ENCODE data around the gene TAS1R3. TPM values are rescaled to one million over a fixed set of nuclear protein-coding genes. Genes with fewer than 3 reads are reported as not detected.

TAS1R3 gene
- total and polyA plus RNA-seq, 4 donors, result 0.19 to 0.36 (median 0.33) TPM; not detected in 1

- H3K27me3 ChIP-seq (ENCODE audit: control insufficient read depth in 4 of 4, insufficient read depth in 4 of 4, low read length in 3 of 4), result no peaks in the 10 kb centered on the region
- TF ChIP-seq EGR1 (IDR thresholded peaks at IDR 0.05; ENCODE audit: low read depth in 2 of 2) (no peak), NR2F2 (IDR thresholded peaks at IDR 0.05) (no peak), TAF1 (conservative IDR thresholded peaks at IDR 0.05) (no peak), ATF3 (IDR thresholded peaks at IDR 0.05) (no peak), MAX (IDR thresholded peaks at IDR 0.05) (no peak), RAD21 (IDR thresholded peaks at IDR 0.05) (no peak), HNF4G (IDR thresholded peaks at IDR 0.05) (no peak), FOXA1 (IDR thresholded peaks at IDR 0.05) (no peak), FOXA2 (IDR thresholded peaks at IDR 0.05) (no peak), RXRA (IDR thresholded peaks at IDR 0.05) (no peak), GABPA (IDR thresholded peaks at IDR 0.05 in 1 of 2, conservative IDR thresholded peaks at IDR 0.05 in 1 of 2) (no peak), HNF4A (conservative IDR thresholded peaks at IDR 0.05) (no peak), ZBTB33 (IDR thresholded peaks at IDR 0.05) (no peak), YY1 (IDR thresholded peaks at IDR 0.05) (no peak), SP1 (IDR thresholded peaks at IDR 0.05) (no peak), CTCF (IDR thresholded peaks at IDR 0.05; ENCODE audit: low read depth, low read length, missing input control) (no peak), JUND (IDR thresholded peaks at IDR 0.05) (no peak)
- no peak overlapping the region for H3K27ac ChIP-seq (ENCODE audit: low read depth in 1 of 2, low read length in 2 of 2)
- H3K4me3 ChIP-seq (ENCODE audit: low read depth in 1 of 3, low read length in 3 of 3), result no peak overlapping the region
- DNase-seq (ENCODE audit: low spot score), result no peak
- peaks cover 0 to 11% (median 6%) of the 10 kb centered on the region in 4 donors for H3K36me3 ChIP-seq (ENCODE audit: control insufficient read depth in 4 of 4, insufficient read depth in 3 of 4, low read depth in 1 of 4, low read length in 3 of 4)
- WGBS, result 93% methylated on average over 40 of the region's 40 CpGs
- no peaks in the 10 kb centered on the region for H3K9me3 ChIP-seq (ENCODE audit: control insufficient read depth in 4 of 4, low read length in 3 of 4)
- H3K9ac ChIP-seq (ENCODE audit: low read depth in 1 of 2, low read length in 2 of 2), result no peak overlapping the region
- H3K4me1 ChIP-seq (ENCODE audit: control insufficient read depth in 4 of 4, insufficient read depth in 4 of 4, low read length in 3 of 4), result peaks cover 12 to 38% (median 26%) of the 10 kb centered on the region in 4 donors
Observed at GRCh38 chr1:1327291-1327690, 3.8 kb upstream of the TAS1R3 start.

GRCh38 chr1:1328254-1328653 is 2.8 kb upstream of the TAS1R3 start:
- H3K9ac ChIP-seq (ENCODE audit: low read depth in 1 of 2, low read length in 2 of 2), result no peak overlapping the region
- 87% methylated on average over 15 of the region's 15 CpGs for WGBS
- TF ChIP-seq REST (IDR thresholded peaks at IDR 0.05), result no peak
- TF ChIP-seq JUND (IDR thresholded peaks at IDR 0.05), result no peak
- no peak for TF ChIP-seq TAF1 (conservative IDR thresholded peaks at IDR 0.05)
- no peak for TF ChIP-seq ZBTB33 (IDR thresholded peaks at IDR 0.05)
- no peak for TF ChIP-seq NR2F2 (IDR thresholded peaks at IDR 0.05)
- TF ChIP-seq HNF4G (IDR thresholded peaks at IDR 0.05), result no peak
- TF ChIP-seq YY1 (IDR thresholded peaks at IDR 0.05), result no peak
- no peak for TF ChIP-seq HNF4A (conservative IDR thresholded peaks at IDR 0.05)
- no peak for DNase-seq (ENCODE audit: low spot score)
- H3K27ac ChIP-seq (ENCODE audit: low read depth in 1 of 2, low read length in 2 of 2), result no peak overlapping the region
- no peaks in the 10 kb centered on the region for H3K9me3 ChIP-seq (ENCODE audit: control insufficient read depth in 4 of 4, low read length in 3 of 4)
- H3K4me3 ChIP-seq (ENCODE audit: low read depth in 1 of 3, low read length in 3 of 3), result no peak overlapping the region
- peaks cover 0 to 11% (median 6%) of the 10 kb centered on the region in 4 donors for H3K36me3 ChIP-seq (ENCODE audit: control insufficient read depth in 4 of 4, insufficient read depth in 3 of 4, low read depth in 1 of 4, low read length in 3 of 4)
- H3K4me1 ChIP-seq (ENCODE audit: control insufficient read depth in 4 of 4, insufficient read depth in 4 of 4, low read length in 3 of 4), result peaks cover 13 to 41% (median 31%) of the 10 kb centered on the region in 4 donors
- H3K27me3 ChIP-seq (ENCODE audit: control insufficient read depth in 4 of 4, insufficient read depth in 4 of 4, low read length in 3 of 4), result no peaks in the 10 kb centered on the region

Data from liver (tissue), 9 donors.